B cell (primary cell): ENCODE data around the gene BMERB1. TPM values are rescaled to one million over a fixed set of nuclear protein-coding genes. Genes with fewer than 3 reads are reported as not detected.
"Not testable (repeated sequence)": the region's sequence is repeated elsewhere in the genome, so short reads cannot be mapped to it uniquely, and the experiment has no call there.

Source experiments
- ATAC-seq: fragments of 200-7000 bp; cut with Tn5 transposase; one replicate; pipeline ENCODE4 v1.10.0; 2021; ENCODE audit warnings: low read depth, mild to moderate bottlenecking, moderate number of reproducible peaks, moderate library complexity
- CTCF ChIA-PET: fragments of 350-600 bp; sonication (Branson Sonifier 250); formaldehyde crosslinking; loops from one replicate; lab custom pipeline; 2021; ENCODE audit warnings: antibody characterized with exemption, inconsistent platforms; lab: Charles Lee
- POLR2A ChIA-PET: fragments of 350-600 bp; sonication (Branson Sonifier 250); formaldehyde crosslinking; loops from one replicate; lab custom pipeline; 2021; ENCODE audit warnings: antibody characterized with exemption; lab: Charles Lee
- DNase-seq: peaks from one replicate; pipeline ENCODE4 v3.0.0; 2013
- H2AFZ ChIP-seq: 2 replicates; pipeline ENCODE4 v1.6.1; 2012; ENCODE audit warnings: mild to moderate bottlenecking, low read depth, low read length; ENCODE audit not compliant: insufficient read depth, poor library complexity, severe bottlenecking
- H3K27ac ChIP-seq, 2 donors: 1 replicate in 1 of 2; 2 replicates in 1 of 2; pipeline ENCODE4 v1.5.1; 2012 to 2013; ENCODE audit warnings: low read length in 2 of 2, mild to moderate bottlenecking in 2 of 2, moderate library complexity in 1 of 2
- H3K27me3 ChIP-seq, 4 experiments: fragments of 200-600 bp in 1 of 4; sonication (generic) in 1 of 4; replicated peaks in 1 of 4; 1 replicate in 2 of 4; 2 replicates in 2 of 4; pipeline versions ENCODE4 v1.6.1 to v1.7.0; 2013 to 2016; ENCODE audit warnings: low read length in 3 of 4, mild to moderate bottlenecking in 2 of 4, mixed read lengths in 1 of 4, moderate library complexity in 1 of 4; ENCODE audit not compliant: insufficient read depth in 4 of 4, control insufficient read depth in 3 of 4; ENCODE audit errors: control extremely low read depth in 1 of 4
- H3K36me3 ChIP-seq, 2 experiments: replicated peaks in 1 of 2; 1 replicate in 1 of 2; 2 replicates in 1 of 2; pipeline versions ENCODE4 v1.6.1 to v1.7.1; 2013; ENCODE audit warnings: low read length in 1 of 2; ENCODE audit not compliant: insufficient read depth in 2 of 2, control insufficient read depth in 1 of 2; ENCODE audit errors: control extremely low read depth in 1 of 2, extremely low read depth in 1 of 2
- H3K4me1 ChIP-seq, 2 donors: fragments of 200-600 bp in 1 of 2; sonication (generic) in 1 of 2; 1 replicate in 1 of 2; 2 replicates in 1 of 2; pipeline versions ENCODE4 v1.5.1 to v1.6.1; 2013 to 2017; ENCODE audit warnings: low read length in 2 of 2; ENCODE audit not compliant: control insufficient read depth in 2 of 2, insufficient read depth in 2 of 2
- H3K4me2 ChIP-seq: replicated peaks from 2 replicates; pipeline ENCODE3; 2012; ENCODE audit warnings: mild to moderate bottlenecking, low read depth, low read length; ENCODE audit not compliant: poor library complexity, severe bottlenecking
- H3K4me3 ChIP-seq, 5 experiments: fragments of 200-600 bp in 1 of 5; sonication (generic) in 1 of 5; 1 replicate in 3 of 5; 2 replicates in 2 of 5; pipeline versions ENCODE4 v1.5.1 to v1.7.0; 2011 to 2016; ENCODE audit warnings: low read length in 4 of 5, mild to moderate bottlenecking in 4 of 5, low read depth in 2 of 5, control low read depth in 1 of 5, moderate library complexity in 1 of 5; ENCODE audit not compliant: insufficient read depth in 1 of 5; ENCODE audit errors: control extremely low read depth in 1 of 5, extremely low read depth in 1 of 5
- H3K79me2 ChIP-seq: fragments of 200-600 bp; sonication (generic); one replicate; pipeline ENCODE4 v1.6.0; 2016; ENCODE audit warnings: low read length; ENCODE audit not compliant: control insufficient read depth, insufficient read depth
- H3K9ac ChIP-seq: fragments of 200-600 bp; sonication (generic); 2 replicates; pipeline ENCODE4 v1.6.1; 2017; ENCODE audit warnings: mild to moderate bottlenecking, low read length, moderate library complexity
- H3K9me3 ChIP-seq, 3 donors: one replicate each; pipeline versions ENCODE4 v1.6.1 to v1.7.1; 2013; ENCODE audit warnings: low read length in 2 of 3; ENCODE audit not compliant: control insufficient read depth in 2 of 3, insufficient read depth in 1 of 3; ENCODE audit errors: control extremely low read depth in 1 of 3
- H4K20me1 ChIP-seq: 2 replicates; pipeline ENCODE4 v1.6.0; 2012; ENCODE audit warnings: mild to moderate bottlenecking, low read length; ENCODE audit not compliant: insufficient read depth, control insufficient read depth, poor library complexity, severe bottlenecking
- H3K27ac Mint-ChIP-seq: one replicate; pipeline ENCODE4 v1.8.0; 2021; ENCODE audit warnings: mixed read lengths
- H3K27me3 Mint-ChIP-seq: one replicate; pipeline ENCODE4 v1.8.0; 2021; ENCODE audit warnings: mixed read lengths
- H3K4me1 Mint-ChIP-seq: one replicate; pipeline ENCODE4 v1.8.0; 2021; ENCODE audit warnings: mixed read lengths
- H3K4me3 Mint-ChIP-seq: one replicate; pipeline ENCODE4 v1.8.0; 2021; ENCODE audit warnings: mixed read lengths
- H3K9me3 Mint-ChIP-seq: one replicate; pipeline ENCODE4 v1.8.0; 2022; ENCODE audit warnings: mixed read lengths; ENCODE audit not compliant: insufficient read depth
- CTCF ChIP-seq: fragments of 200-600 bp; IDR thresholded peaks from one replicate; pipeline ENCODE4 v1.8.0; 2022; ENCODE audit warnings: antibody characterized with exemption, mild to moderate bottlenecking
- EZH2 ChIP-seq: IDR thresholded peaks from 2 replicates; pipeline ENCODE4 v1.6.1; 2012; ENCODE audit warnings: borderline replicate concordance, low read depth, mild to moderate bottlenecking, moderate library complexity, low read length; ENCODE audit not compliant: insufficient read depth, poor library complexity, severe bottlenecking
- WGBS: methylation state at CpG from one replicate; pipeline ENCODE4 v1.1.5; 2013; ENCODE audit warnings: missing lambda C conversion rate; ENCODE audit not compliant: insufficient coverage; 5-methylcytosine and 5-hydroxymethylcytosine counted together
- intact Hi-C: fragments of 100-400 bp; cut with micrococcal nuclease; formaldehyde crosslinking; loops from one replicate; pipeline ENCODE4 v1.10.0; 2022
- polyA plus RNA-seq: library from polyadenylated mRNA; depleted of rRNA; stranded (reverse); fragments of >200 nt; gene quantifications from 2 replicates; pipeline ENCODE4 v1.2.3, GENCODE V29; 2012
- total RNA-seq, 2 donors: library from RNA; stranded (reverse); fragments of 120-200 nt in 1 of 2; gene quantifications; 1 replicate in 1 of 2; 2 replicates in 1 of 2; pipeline versions ENCODE4 v1.2.3 to v1.2.4, GENCODE V29; 2013 to 2022

Gene BMERB1
- total and polyA plus RNA-seq, 2 donors (not counting 1 experiment from before 2014, with no cell fraction given), result 2.2 to 11.2 TPM

GRCh38 chr16:15404792-15405191, 29.6 kb upstream of the BMERB1 start:
- no peaks in the 10 kb centered on the region for H4K20me1 ChIP-seq
- ChIA-PET POLR2A (no interaction called here), CTCF (no interaction called here)
- no peaks in the 10 kb centered on the region for H3K79me2 ChIP-seq
- Mint-ChIP-seq H3K27me3 (no peaks in the 10 kb centered on the region), H3K9me3 (no peaks in the 10 kb centered on the region), H3K27ac (no peak overlapping the region), H3K4me1 (peaks cover 18% of the 10 kb centered on the region), H3K4me3 (no peak overlapping the region)
- TF ChIP-seq CTCF (no peak), EZH2 (no peak)
- no peaks in the 10 kb centered on the region for H3K36me3 ChIP-seq
- intact Hi-C loops, result no loop called here
- no peaks in the 10 kb centered on the region for H3K27me3 ChIP-seq
- H2AFZ ChIP-seq, result no peak overlapping the region
- H3K4me3 ChIP-seq, result no peak overlapping the region
- WGBS, result 74% methylated on average over 3 of the region's 4 CpGs
- ATAC-seq (no peak), DNase-seq (no peak)
- no peak overlapping the region for H3K9ac ChIP-seq
- H3K4me1 ChIP-seq, result peaks cover 3 to 10% of the 10 kb centered on the region in 2 donors
- H3K9me3 ChIP-seq, result no peaks in the 10 kb centered on the region
- no peak overlapping the region for H3K27ac ChIP-seq
- H3K4me2 ChIP-seq, result no peak overlapping the region

GRCh38 chr16:15407756-15408155, 26.6 kb upstream of the BMERB1 start:
- H4K20me1 ChIP-seq, H3K36me3 ChIP-seq, H3K9me3 ChIP-seq, H3K9me3 Mint-ChIP-seq, H3K4me1 ChIP-seq, DNase-seq, POLR2A ChIA-PET, H3K9ac ChIP-seq, H3K4me3 Mint-ChIP-seq, H3K27ac Mint-ChIP-seq, H3K4me3 ChIP-seq, intact Hi-C loops, H2AFZ ChIP-seq, H3K27me3 ChIP-seq, ATAC-seq, H3K79me2 ChIP-seq, CTCF ChIA-PET, H3K27ac ChIP-seq, H3K27me3 Mint-ChIP-seq, H3K4me2 ChIP-seq: not testable (repeated sequence)
- H3K4me1 Mint-ChIP-seq, result peaks cover 15% of the 10 kb centered on the region
- 82% methylated on average over 3 of the region's 4 CpGs for WGBS

GRCh38 chr16:15409476-15409875, 24.9 kb upstream of the BMERB1 start:
- H3K27me3 ChIP-seq, H2AFZ ChIP-seq, intact Hi-C loops, POLR2A ChIA-PET, H3K9me3 ChIP-seq, CTCF ChIA-PET, H3K27ac Mint-ChIP-seq, H3K4me1 ChIP-seq, H3K4me3 ChIP-seq, H3K27me3 Mint-ChIP-seq, H3K36me3 ChIP-seq, H3K79me2 ChIP-seq, H3K4me3 Mint-ChIP-seq, H3K9me3 Mint-ChIP-seq, H3K4me1 Mint-ChIP-seq, H4K20me1 ChIP-seq, ATAC-seq, H3K4me2 ChIP-seq, H3K9ac ChIP-seq, DNase-seq, H3K27ac ChIP-seq: not testable (repeated sequence)
- 100% methylated on average over 4 of the region's 6 CpGs for WGBS
